OCI-LY1 (cell line): Measurements from ENCODE around the gene C11orf21.

Source experiments
- H2AFZ ChIP-seq: fragments of 200-600 bp; sonication (generic), shearing (Covaris generic); 2 replicates; pipeline ENCODE4 v1.6.0; 2014; ENCODE audit warnings: antibody characterized with exemption, mild to moderate bottlenecking, low read length
- H3F3A ChIP-seq: fragments of 200-600 bp; sonication (generic), shearing (Covaris generic); 2 replicates; pipeline ENCODE4 v1.6.0; 2014; ENCODE audit warnings: mild to moderate bottlenecking, antibody characterized with exemption, low read length, moderate library complexity; ENCODE audit not compliant: insufficient read depth
- H3K27ac ChIP-seq: fragments of 200-600 bp; sonication (generic); 2 replicates; pipeline ENCODE4 v1.5.1; 2014; ENCODE audit warnings: low read length, mixed run types, mild to moderate bottlenecking, low read depth; ENCODE audit not compliant: poor library complexity, severe bottlenecking
- H3K27me3 ChIP-seq: fragments of 200-600 bp; sonication (generic); 2 replicates; pipeline ENCODE4 v1.6.0; 2014; ENCODE audit warnings: antibody characterized with exemption, mild to moderate bottlenecking, low read length, moderate library complexity; ENCODE audit not compliant: insufficient read depth
- H3K36me3 ChIP-seq: fragments of 200-600 bp; sonication (generic); 2 replicates; pipeline ENCODE4 v1.6.1; 2014; ENCODE audit warnings: mild to moderate bottlenecking, antibody characterized with exemption, low read length, moderate library complexity, mixed read lengths; ENCODE audit not compliant: insufficient read depth
- H3K4me1 ChIP-seq: fragments of 200-600 bp; sonication (generic); 2 replicates; pipeline ENCODE4 v1.5.1; 2014; ENCODE audit warnings: mild to moderate bottlenecking, low read length, moderate library complexity; ENCODE audit not compliant: insufficient read depth, severe bottlenecking
- H3K4me2 ChIP-seq: fragments of 200-600 bp; sonication (generic), shearing (Covaris generic); 2 replicates; pipeline ENCODE4 v1.6.1; 2014; ENCODE audit warnings: low read length
- H3K4me3 ChIP-seq: fragments of 200-600 bp; sonication (generic); 2 replicates; pipeline ENCODE4 v1.5.1; 2014; ENCODE audit warnings: low read length, low read depth, mild to moderate bottlenecking, mixed read lengths; ENCODE audit not compliant: poor library complexity, severe bottlenecking
- H3K79me2 ChIP-seq: fragments of 200-600 bp; shearing (Covaris generic); 2 replicates; pipeline ENCODE4 v1.6.1; 2016; ENCODE audit warnings: mixed run types, low read length, mixed read lengths; ENCODE audit not compliant: insufficient read depth
- H3K9ac ChIP-seq: fragments of 200-600 bp; sonication (generic), shearing (Covaris generic); 2 replicates; pipeline ENCODE4 v1.6.1; 2014; ENCODE audit warnings: mild to moderate bottlenecking, low read length, mixed read lengths
- H3K9me2 ChIP-seq: fragments of 200-600 bp; sonication (generic), shearing (Covaris generic); 2 replicates; pipeline ENCODE4 v1.6.1; 2014; ENCODE audit warnings: low read depth, mild to moderate bottlenecking, low read length, mixed read lengths
- H3K9me3 ChIP-seq: fragments of 200-600 bp; shearing (Covaris generic); 2 replicates; pipeline ENCODE4 v1.6.1; 2014; ENCODE audit warnings: low read length, mixed read lengths
- H4K20me1 ChIP-seq: fragments of 200-600 bp; sonication (generic), shearing (Covaris generic); 2 replicates; pipeline ENCODE4 v1.6.0; 2016; ENCODE audit warnings: mild to moderate bottlenecking, low read length; ENCODE audit not compliant: insufficient read depth
- CTCF ChIP-seq: fragments of 200-600 bp; sonication (generic), shearing (Covaris generic); IDR thresholded peaks from 2 replicates; pipeline ENCODE4 v1.5.1; 2017; ENCODE audit warnings: mild to moderate bottlenecking, antibody characterized with exemption, low read length, moderate library complexity, mixed read lengths
- EZH2 ChIP-seq: fragments of 200-600 bp; sonication (generic), shearing (Covaris generic); IDR thresholded peaks from 2 replicates; pipeline ENCODE4 v1.8.0; 2017; ENCODE audit warnings: borderline replicate concordance, mixed run types, mild to moderate bottlenecking, antibody characterized with exemption, low read length, moderate library complexity, mixed read lengths

Gene C11orf21

GRCh38 chr11:2330696-2331095 is 29.0 kb upstream of the C11orf21 start:
- no peak overlapping the region for H3K27ac ChIP-seq
- TF ChIP-seq CTCF: no peak
- TF ChIP-seq EZH2: no peak
- H4K20me1 ChIP-seq: no peaks in the 10 kb centered on the region
- no peaks in the 10 kb centered on the region for H3K79me2 ChIP-seq
- H3K4me2 ChIP-seq: no peak overlapping the region
- H3K9me2 ChIP-seq: no peaks in the 10 kb centered on the region
- no peak overlapping the region for H3K4me3 ChIP-seq
- no peak overlapping the region for H2AFZ ChIP-seq
- no peaks in the 10 kb centered on the region for H3K36me3 ChIP-seq
- H3K27me3 ChIP-seq: no peaks in the 10 kb centered on the region; the same call in 1 of the 2 replicates
- peaks cover 7% of the 10 kb centered on the region; the same call in 1 of the 2 replicates for H3K9me3 ChIP-seq
- H3K4me1 ChIP-seq: no peaks in the 10 kb centered on the region
- H3K9ac ChIP-seq: no peak overlapping the region
- no peaks in the 10 kb centered on the region for H3F3A ChIP-seq

GRCh38 chr11:2329551-2329950 is 27.8 kb upstream of the C11orf21 start:
- no peaks in the 10 kb centered on the region for H4K20me1 ChIP-seq
- H3K4me1 ChIP-seq: no peaks in the 10 kb centered on the region
- H3K79me2 ChIP-seq: no peaks in the 10 kb centered on the region
- H3K9ac ChIP-seq: no peak overlapping the region
- no peak for TF ChIP-seq CTCF
- no peak for TF ChIP-seq EZH2
- H3K9me2 ChIP-seq: no peaks in the 10 kb centered on the region
- H3K27me3 ChIP-seq: no peaks in the 10 kb centered on the region; the same call in 1 of the 2 replicates
- no peaks in the 10 kb centered on the region for H3F3A ChIP-seq
- H3K9me3 ChIP-seq: peaks cover 7% of the 10 kb centered on the region; the same call in 1 of the 2 replicates
- H2AFZ ChIP-seq: no peak overlapping the region
- no peaks in the 10 kb centered on the region for H3K36me3 ChIP-seq
- H3K4me2 ChIP-seq: no peak overlapping the region
- H3K27ac ChIP-seq: no peak overlapping the region
- H3K4me3 ChIP-seq: no peak overlapping the region

GRCh38 chr11:2328656-2329354 is 27.1 kb upstream of the C11orf21 start:
- H3K4me2 ChIP-seq: no peak overlapping the region
- TF ChIP-seq EZH2: no peak
- no peak for TF ChIP-seq CTCF
- H3K79me2 ChIP-seq: no peaks in the 10 kb centered on the region
- no peaks in the 10 kb centered on the region for H3F3A ChIP-seq
- H3K9ac ChIP-seq: no peak overlapping the region
- no peaks in the 10 kb centered on the region for H4K20me1 ChIP-seq
- peaks cover 7% of the 10 kb centered on the region; the same call in 1 of the 2 replicates for H3K9me3 ChIP-seq
- H2AFZ ChIP-seq: no peak overlapping the region
- no peaks in the 10 kb centered on the region for H3K9me2 ChIP-seq
- H3K4me1 ChIP-seq: no peaks in the 10 kb centered on the region
- H3K27ac ChIP-seq: no peak overlapping the region
- H3K27me3 ChIP-seq: no peaks in the 10 kb centered on the region; the same call in 1 of the 2 replicates
- H3K36me3 ChIP-seq: no peaks in the 10 kb centered on the region
- H3K4me3 ChIP-seq: no peak overlapping the region
